Uterus (tissue), 4 donors: ENCODE results near the gene DNM2. TPM values are rescaled to one million over a fixed set of nuclear protein-coding genes. Genes with fewer than 3 reads are reported as not detected.

ENCODE experiments used
- DNase-seq, 2 donors: peaks; one replicate each; pipeline ENCODE4 v3.0.0-alpha.2; 2019 to 2020
- H3K27ac ChIP-seq, 2 donors: fragments of 200-600 bp; sonication (generic); 1 replicate in 1 of 2; 2 replicates in 1 of 2; pipeline ENCODE4 v1.5.1; 2016 to 2018
- H3K27me3 ChIP-seq, 2 donors: fragments of 200-600 bp; sonication (generic); one replicate each; pipeline ENCODE4 v1.5.1; 2018 to 2019; ENCODE audit warnings: control low read depth in 1 of 2
- H3K36me3 ChIP-seq, 2 donors: fragments of 200-600 bp; sonication (generic); one replicate each; pipeline ENCODE4 v1.5.1; 2019; ENCODE audit warnings: control low read depth in 1 of 2
- H3K4me1 ChIP-seq, 2 donors: fragments of 200-600 bp; sonication (generic); one replicate each; pipeline ENCODE4 v1.5.1; 2018 to 2019; ENCODE audit warnings: control low read depth in 1 of 2
- H3K4me3 ChIP-seq, 2 donors: fragments of 200-600 bp; sonication (generic); 1 replicate in 1 of 2; 2 replicates in 1 of 2; pipeline ENCODE4 v1.5.1; 2018 to 2019; ENCODE audit warnings: mild to moderate bottlenecking in 1 of 2
- H3K9me3 ChIP-seq, 2 donors: fragments of 200-600 bp; sonication (generic); one replicate each; pipeline ENCODE4 v1.5.1; 2019; ENCODE audit warnings: control low read depth in 1 of 2
- POLR2A ChIP-seq, 2 donors: fragments of 450-650 bp; IDR thresholded peaks; one replicate each; pipeline ENCODE4 v1.6.1; 2016; ENCODE audit warnings: antibody characterized with exemption in 2 of 2, mild to moderate bottlenecking in 1 of 2, moderate library complexity in 1 of 2
- intact Hi-C: fragments of 100-400 bp; cut with DNase I; formaldehyde crosslinking; loops from one replicate; pipeline ENCODE4 v1.15.1; 2023; ENCODE audit warnings: low total_unique reads
- total RNA-seq, 4 donors: library from RNA; depleted of rRNA in 3 of 4; stranded (reverse); fragments of >200 nt in 3 of 4; gene quantifications; one replicate each; pipeline versions ENCODE4 v1.1.0 to v1.2.4, GENCODE V29; 2014 to 2023
- TF ChIP-seq, protein P1 (sequence below), 4 experiments: fragments of 200-600 bp in 2 of 4; fragments of 450-650 bp in 2 of 4; sonication (generic) in 2 of 4; IDR thresholded peaks; one replicate each; pipeline ENCODE4 v1.5.1; 2016 to 2019; ENCODE audit warnings: antibody characterized with exemption in 4 of 4, mild to moderate bottlenecking in 2 of 4, moderate library complexity in 1 of 4
- donor health status: DM: yes; HTN: yes; CAD: no.

The DNM2 gene
- total RNA-seq, 4 donors from 2014 or later: 46.8 to 150 (median 86.0) TPM

DNA sequence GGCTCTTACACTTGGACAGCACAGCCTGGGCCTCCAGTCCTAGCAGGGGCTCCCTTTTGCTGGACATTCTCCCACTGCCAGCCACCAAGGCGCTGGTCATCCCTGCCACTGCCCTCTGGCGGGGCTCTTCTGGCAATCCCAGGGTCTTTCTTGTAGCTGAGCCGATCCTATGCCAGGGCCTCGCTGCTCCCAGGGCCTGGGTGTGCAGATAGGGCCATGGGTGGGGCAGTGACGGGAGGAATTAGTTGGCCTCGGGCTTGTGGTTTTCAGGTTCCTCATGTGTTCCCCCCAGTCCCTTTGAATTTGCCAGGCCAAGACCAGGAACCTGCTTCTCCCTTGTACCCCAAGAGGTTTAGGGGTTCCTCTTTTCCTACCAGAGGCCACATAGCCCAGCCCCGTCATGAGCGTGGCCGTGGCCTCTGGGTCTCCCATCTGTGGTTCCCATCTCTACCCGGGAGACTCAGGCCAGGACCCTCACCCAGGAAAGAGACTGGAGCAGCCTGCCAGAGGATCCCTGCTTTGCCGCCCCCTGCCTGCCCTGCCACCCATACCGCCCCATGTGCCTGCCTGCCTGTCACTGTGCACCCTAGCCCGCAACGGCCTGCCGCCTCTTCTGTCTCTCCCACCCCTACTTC lies 91.9 kb downstream of the DNM2 start:
- Histone ChIP-seq H3K27me3 (no peaks in the 10 kb centered on the region), H3K27ac (no peak overlapping the region), H3K9me3 (no peaks in the 10 kb centered on the region), H3K4me3 (no peak overlapping the region), H3K4me1 (peaks cover 0 to 8% of the 10 kb centered on the region in 2 donors), H3K36me3 (no peaks in the 10 kb centered on the region)
- DNase-seq: no peak
- TF ChIP-seq POLR2A (IDR thresholded peaks at IDR 0.05): no peak
- TF ChIP-seq, protein P1, sequence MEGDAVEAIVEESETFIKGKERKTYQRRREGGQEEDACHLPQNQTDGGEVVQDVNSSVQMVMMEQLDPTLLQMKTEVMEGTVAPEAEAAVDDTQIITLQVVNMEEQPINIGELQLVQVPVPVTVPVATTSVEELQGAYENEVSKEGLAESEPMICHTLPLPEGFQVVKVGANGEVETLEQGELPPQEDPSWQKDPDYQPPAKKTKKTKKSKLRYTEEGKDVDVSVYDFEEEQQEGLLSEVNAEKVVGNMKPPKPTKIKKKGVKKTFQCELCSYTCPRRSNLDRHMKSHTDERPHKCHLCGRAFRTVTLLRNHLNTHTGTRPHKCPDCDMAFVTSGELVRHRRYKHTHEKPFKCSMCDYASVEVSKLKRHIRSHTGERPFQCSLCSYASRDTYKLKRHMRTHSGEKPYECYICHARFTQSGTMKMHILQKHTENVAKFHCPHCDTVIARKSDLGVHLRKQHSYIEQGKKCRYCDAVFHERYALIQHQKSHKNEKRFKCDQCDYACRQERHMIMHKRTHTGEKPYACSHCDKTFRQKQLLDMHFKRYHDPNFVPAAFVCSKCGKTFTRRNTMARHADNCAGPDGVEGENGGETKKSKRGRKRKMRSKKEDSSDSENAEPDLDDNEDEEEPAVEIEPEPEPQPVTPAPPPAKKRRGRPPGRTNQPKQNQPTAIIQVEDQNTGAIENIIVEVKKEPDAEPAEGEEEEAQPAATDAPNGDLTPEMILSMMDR (IDR thresholded peaks at IDR 0.05): no peak
- intact Hi-C loops: no loop called here

DNA sequence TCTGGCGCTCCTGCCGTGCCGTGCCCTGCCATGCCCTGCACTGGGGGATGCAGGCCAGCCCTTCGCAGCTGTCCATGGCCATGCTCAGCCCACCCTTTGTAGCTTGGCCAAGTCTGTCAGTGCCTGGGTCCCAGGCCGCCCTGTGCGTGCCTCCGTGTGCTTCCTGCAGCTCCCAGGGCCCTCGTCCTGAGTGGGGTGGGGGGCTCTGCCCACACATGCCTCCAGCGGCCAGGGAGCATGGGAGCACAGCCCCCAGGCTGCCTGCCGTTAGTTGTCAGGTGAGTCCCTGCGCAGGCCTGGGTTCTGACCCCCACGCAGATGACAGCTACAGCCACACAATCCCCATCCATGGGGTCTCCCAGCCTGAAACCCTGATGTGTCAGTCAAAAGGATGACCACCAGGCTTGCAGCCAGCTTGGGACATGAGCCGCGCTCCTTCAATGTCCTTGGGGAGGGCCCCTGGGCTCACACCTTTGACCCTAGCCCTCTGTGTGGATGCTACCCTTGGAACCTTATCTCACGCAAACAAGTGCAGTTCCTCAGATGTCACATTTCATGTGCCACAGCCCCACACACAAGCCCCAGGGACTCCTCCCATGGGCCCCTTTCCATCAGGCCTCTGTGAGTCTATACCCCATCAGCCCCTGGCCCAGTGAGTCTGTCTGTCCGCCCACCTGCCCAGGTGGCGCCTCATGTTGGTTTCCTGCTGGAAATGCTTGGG lies 93.7 kb downstream of the DNM2 start:
- H3K9me3 ChIP-seq: no peaks in the 10 kb centered on the region
- H3K4me1 ChIP-seq: peaks cover 0 to 8% of the 10 kb centered on the region in 2 donors
- TF ChIP-seq, protein P1 (IDR thresholded peaks at IDR 0.05): no peak
- TF ChIP-seq POLR2A (IDR thresholded peaks at IDR 0.05): no peak
- no peaks in the 10 kb centered on the region for H3K36me3 ChIP-seq
- H3K27me3 ChIP-seq: no peaks in the 10 kb centered on the region
- no peak overlapping the region for H3K4me3 ChIP-seq
- DNase-seq: no peak
- no peak overlapping the region for H3K27ac ChIP-seq
- intact Hi-C loops: no loop called here

DNA sequence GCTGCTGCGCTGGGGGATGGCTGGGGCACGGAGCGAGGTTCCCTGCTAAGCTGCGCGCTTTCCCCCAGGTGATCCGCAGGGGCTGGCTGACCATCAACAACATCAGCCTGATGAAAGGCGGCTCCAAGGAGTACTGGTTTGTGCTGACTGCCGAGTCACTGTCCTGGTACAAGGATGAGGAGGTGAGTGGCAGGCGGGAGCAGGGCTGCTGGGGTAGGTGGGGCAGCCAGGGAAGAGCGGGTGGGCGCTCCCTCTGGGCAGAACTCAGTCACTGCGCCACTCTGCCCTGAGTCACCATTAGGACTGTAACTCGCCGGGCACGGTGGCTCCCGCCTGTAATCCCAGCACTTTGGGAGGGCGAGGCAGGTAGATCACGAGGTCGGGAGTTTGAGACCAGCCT lies 94.3 kb downstream of the DNM2 start:
- Histone ChIP-seq H3K4me3 (no peak overlapping the region), H3K27me3 (no peaks in the 10 kb centered on the region), H3K36me3 (no peaks in the 10 kb centered on the region), H3K27ac (peak overlapping the region in 1 of 2 donors; percentile 39), H3K9me3 (no peaks in the 10 kb centered on the region), H3K4me1 (peaks cover 0 to 8% of the 10 kb centered on the region in 2 donors)
- intact Hi-C loops: no loop called here
- DNase-seq: no peak
- TF ChIP-seq, protein P1 (IDR thresholded peaks at IDR 0.05): no peak
- TF ChIP-seq POLR2A (IDR thresholded peaks at IDR 0.05): no peak

DNA sequence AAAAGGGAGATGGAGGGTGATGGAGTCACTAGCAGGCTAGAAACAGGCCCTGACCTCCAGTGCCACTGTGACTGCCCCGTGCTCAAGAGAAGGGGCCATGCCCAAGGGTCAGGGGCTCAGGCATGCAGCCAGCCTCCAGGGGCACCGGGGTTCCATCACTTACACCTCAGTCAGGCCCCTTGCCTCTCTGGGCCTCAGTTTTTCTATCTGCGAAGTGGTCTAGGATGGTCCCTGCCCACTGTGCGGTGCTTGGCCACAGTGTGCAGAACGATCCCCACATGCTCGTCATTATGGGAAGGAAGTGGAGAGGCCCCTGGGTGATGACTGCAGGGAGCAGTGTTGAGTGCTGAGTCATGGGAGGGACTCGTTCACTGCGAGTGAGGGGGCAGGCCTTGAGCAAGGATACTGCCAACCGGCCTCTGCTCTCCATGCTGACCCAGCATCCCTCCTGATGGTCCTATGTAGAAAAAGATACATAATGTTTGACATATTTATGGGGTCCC lies 95.1 kb downstream of the DNM2 start:
- Histone ChIP-seq H3K4me3 (no peak overlapping the region), H3K36me3 (no peaks in the 10 kb centered on the region), H3K9me3 (no peaks in the 10 kb centered on the region), H3K4me1 (peaks cover 0 to 8% of the 10 kb centered on the region in 2 donors), H3K27ac (peak overlapping the region; percentile 39 to 64), H3K27me3 (no peaks in the 10 kb centered on the region)
- no peak for TF ChIP-seq POLR2A (IDR thresholded peaks at IDR 0.05)
- TF ChIP-seq, protein P1 (IDR thresholded peaks at IDR 0.05): no peak
- intact Hi-C loops: no loop called here
- DNase-seq: peak; percentile 64 to 66

DNA sequence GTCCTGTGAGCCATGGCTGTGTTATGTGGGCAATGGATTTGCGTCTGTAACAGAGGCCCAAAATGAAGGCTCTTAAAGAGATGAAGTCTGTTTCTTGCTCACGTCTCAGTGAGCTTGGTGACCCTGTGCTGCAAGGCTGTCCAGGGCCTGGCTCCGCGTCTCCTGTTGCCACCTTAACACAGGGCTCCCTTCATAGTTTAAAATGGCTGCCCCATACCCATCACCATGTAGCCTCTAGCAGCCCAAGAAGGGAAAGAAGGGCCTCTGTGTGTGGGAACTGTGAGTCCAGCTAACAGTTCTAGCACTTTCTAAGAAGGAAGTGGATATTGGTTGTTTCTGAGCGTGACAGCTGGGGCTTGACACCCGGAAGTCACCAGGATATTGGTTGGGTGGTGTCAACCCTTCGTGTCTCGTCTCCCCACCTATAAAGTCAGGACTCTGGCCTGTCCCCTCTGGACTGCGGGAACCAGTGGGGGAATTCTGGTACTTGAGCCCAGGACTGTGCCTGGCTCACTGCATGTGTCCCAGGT lies 97.2 kb downstream of the DNM2 start:
- no peaks in the 10 kb centered on the region for H3K9me3 ChIP-seq
- TF ChIP-seq, protein P1 (IDR thresholded peaks at IDR 0.05): no peak
- peaks cover 0 to 8% of the 10 kb centered on the region in 2 donors for H3K4me1 ChIP-seq
- DNase-seq: no peak
- no peaks in the 10 kb centered on the region for H3K27me3 ChIP-seq
- no peaks in the 10 kb centered on the region for H3K36me3 ChIP-seq
- H3K4me3 ChIP-seq: no peak overlapping the region
- intact Hi-C loops: no loop called here
- H3K27ac ChIP-seq: peak overlapping the region in 1 of 2 donors; percentile 84
